ENCODE measurements around the gene TEX2.

The TEX2 gene

GRCh38 chr17:64281962-64282752, 19.1 kb upstream of the TEX2 start:
- Histone ChIP-seq H3K4me1 (ENCODE audit: insufficient read depth, low read length, severe bottlenecking) (no peaks in the 10 kb centered on the region), H2AFZ (ENCODE audit: low read length) (no peak overlapping the region), H3K27ac (ENCODE audit: low read depth, low read length, poor library complexity, severe bottlenecking) (no peak overlapping the region), H4K20me1 (ENCODE audit: insufficient read depth, low read length) (no peaks in the 10 kb centered on the region), H3K9me3 (ENCODE audit: low read length) (no peaks in the 10 kb centered on the region), H3K79me2 (ENCODE audit: insufficient read depth, low read length) (no peaks in the 10 kb centered on the region), H3K4me3 (ENCODE audit: low read depth, low read length, poor library complexity, severe bottlenecking) (no peak overlapping the region), H3K27me3 (ENCODE audit: insufficient read depth, low read length) (no peaks in the 10 kb centered on the region), H3F3A (ENCODE audit: insufficient read depth, low read length) (no peaks in the 10 kb centered on the region), H3K9me2 (ENCODE audit: low read depth, low read length) (no peaks in the 10 kb centered on the region), H3K9ac (ENCODE audit: low read length) (no peak overlapping the region), H3K4me2 (ENCODE audit: low read length) (no peak overlapping the region), H3K36me3 (ENCODE audit: insufficient read depth, low read length) (no peaks in the 10 kb centered on the region)
- TF ChIP-seq CTCF (IDR thresholded peaks at IDR 0.05; ENCODE audit: low read length) = peak; percentile 79
- TF ChIP-seq EZH2 (IDR thresholded peaks at IDR 0.05; ENCODE audit: borderline replicate concordance, low read length) = no peak

DNA sequence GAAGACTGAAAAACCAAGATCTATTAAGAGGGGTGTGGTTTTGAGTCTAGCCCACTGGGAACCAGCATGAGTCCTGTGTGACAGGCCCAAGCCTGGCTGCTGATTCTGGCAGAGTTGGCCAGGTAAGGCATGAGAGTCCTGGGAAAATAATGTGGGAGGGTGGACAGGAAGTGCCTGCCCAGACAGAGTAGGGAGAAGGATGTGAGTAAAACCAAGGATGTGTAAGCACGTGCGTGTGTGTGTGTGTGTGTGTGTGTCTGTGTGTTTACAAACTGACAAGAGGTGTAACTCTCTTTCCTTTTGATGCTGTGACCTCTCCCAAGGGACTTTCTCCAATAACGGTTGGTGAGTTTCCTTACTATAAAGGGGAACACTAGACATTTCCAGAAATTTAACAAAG, 15.6 kb upstream of the TEX2 start:
- no peaks in the 10 kb centered on the region for H3K79me2 ChIP-seq (ENCODE audit: insufficient read depth, low read length)
- no peak overlapping the region for H2AFZ ChIP-seq (ENCODE audit: low read length)
- no peak overlapping the region for H3K9ac ChIP-seq (ENCODE audit: low read length)
- H3K36me3 ChIP-seq (ENCODE audit: insufficient read depth, low read length) = no peaks in the 10 kb centered on the region
- H3F3A ChIP-seq (ENCODE audit: insufficient read depth, low read length) = no peaks in the 10 kb centered on the region
- H3K9me3 ChIP-seq (ENCODE audit: low read length) = no peaks in the 10 kb centered on the region
- no peaks in the 10 kb centered on the region for H3K4me1 ChIP-seq (ENCODE audit: insufficient read depth, low read length, severe bottlenecking)
- TF ChIP-seq EZH2 (IDR thresholded peaks at IDR 0.05; ENCODE audit: borderline replicate concordance, low read length) = no peak
- TF ChIP-seq CTCF (IDR thresholded peaks at IDR 0.05; ENCODE audit: low read length) = no peak
- no peak overlapping the region for H3K27ac ChIP-seq (ENCODE audit: low read depth, low read length, poor library complexity, severe bottlenecking)
- no peaks in the 10 kb centered on the region for H3K9me2 ChIP-seq (ENCODE audit: low read depth, low read length)
- no peak overlapping the region for H3K4me2 ChIP-seq (ENCODE audit: low read length)
- H4K20me1 ChIP-seq (ENCODE audit: insufficient read depth, low read length) = no peaks in the 10 kb centered on the region
- no peak overlapping the region for H3K4me3 ChIP-seq (ENCODE audit: low read depth, low read length, poor library complexity, severe bottlenecking)
- no peaks in the 10 kb centered on the region for H3K27me3 ChIP-seq (ENCODE audit: insufficient read depth, low read length)

GRCh38 chr17:64277831-64278562, 14.9 kb upstream of the TEX2 start:
- Histone ChIP-seq H2AFZ (ENCODE audit: low read length) (no peak overlapping the region), H3K4me2 (ENCODE audit: low read length) (no peak overlapping the region), H3K4me3 (ENCODE audit: low read depth, low read length, poor library complexity, severe bottlenecking) (no peak overlapping the region), H3K27ac (ENCODE audit: low read depth, low read length, poor library complexity, severe bottlenecking) (no peak overlapping the region), H4K20me1 (ENCODE audit: insufficient read depth, low read length) (no peaks in the 10 kb centered on the region), H3K79me2 (ENCODE audit: insufficient read depth, low read length) (no peaks in the 10 kb centered on the region), H3F3A (ENCODE audit: insufficient read depth, low read length) (no peaks in the 10 kb centered on the region), H3K9me3 (ENCODE audit: low read length) (no peaks in the 10 kb centered on the region), H3K9ac (ENCODE audit: low read length) (no peak overlapping the region), H3K36me3 (ENCODE audit: insufficient read depth, low read length) (no peaks in the 10 kb centered on the region), H3K9me2 (ENCODE audit: low read depth, low read length) (no peaks in the 10 kb centered on the region), H3K27me3 (ENCODE audit: insufficient read depth, low read length) (no peaks in the 10 kb centered on the region), H3K4me1 (ENCODE audit: insufficient read depth, low read length, severe bottlenecking) (no peaks in the 10 kb centered on the region)
- no peak for TF ChIP-seq EZH2 (IDR thresholded peaks at IDR 0.05; ENCODE audit: borderline replicate concordance, low read length)
- no peak for TF ChIP-seq CTCF (IDR thresholded peaks at IDR 0.05; ENCODE audit: low read length)

Measured in OCI-LY1 (cell line).